ENCODE measurements around the gene NDE1. TPM values are rescaled to one million over a fixed set of nuclear protein-coding genes. Genes with fewer than 3 reads are reported as not detected.

Gene NDE1
- total and polyA plus RNA-seq, 4 donors: 2.5 to 17.3 (median 4.4) TPM

DNA sequence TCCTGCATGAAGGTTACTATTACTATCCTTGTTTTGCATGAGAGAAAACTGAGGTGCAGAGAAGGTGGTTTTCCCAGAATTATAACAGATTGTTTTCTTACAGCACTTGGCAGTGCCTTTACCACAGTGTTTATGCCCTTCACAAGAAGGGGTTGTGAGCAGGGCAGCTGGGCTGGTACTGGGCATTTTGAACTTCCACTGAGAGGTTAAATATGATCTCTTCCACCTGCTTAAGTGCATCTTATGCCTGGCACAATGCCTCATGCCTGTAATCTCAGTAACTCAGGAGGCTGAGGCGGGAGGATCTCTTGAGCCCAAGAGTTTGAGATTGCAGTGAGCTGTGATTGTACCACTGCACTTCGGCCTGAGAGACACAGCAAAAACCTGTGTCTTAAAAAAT is 36.2 kb downstream of the NDE1 start:
- DNase-seq (ENCODE audit: low spot score): no peak
- over 99% methylated on average over 2 of the region's 2 CpGs for WGBS
- Histone ChIP-seq H3K36me3 (ENCODE audit: control insufficient read depth in 4 of 4, insufficient read depth in 3 of 4, low read depth in 1 of 4, low read length in 3 of 4) (peaks cover 2 to 10% (median 6%) of the 10 kb centered on the region in 4 donors), H3K4me3 (ENCODE audit: low read depth in 1 of 3, low read length in 3 of 3) (no peak overlapping the region), H3K27me3 (ENCODE audit: control insufficient read depth in 4 of 4, insufficient read depth in 4 of 4, low read length in 3 of 4) (no peaks in the 10 kb centered on the region), H3K9ac (ENCODE audit: low read depth in 1 of 2, low read length in 2 of 2) (no peak overlapping the region), H3K9me3 (ENCODE audit: control insufficient read depth in 4 of 4, low read length in 3 of 4) (no peaks in the 10 kb centered on the region), H3K27ac (ENCODE audit: low read depth in 1 of 2, low read length in 2 of 2) (no peak overlapping the region), H3K4me1 (ENCODE audit: control insufficient read depth in 4 of 4, insufficient read depth in 4 of 4, low read length in 3 of 4) (no peaks in the 10 kb centered on the region)
- TF ChIP-seq GABPA (IDR thresholded peaks at IDR 0.05 in 1 of 2, conservative IDR thresholded peaks at IDR 0.05 in 1 of 2) (no peak), FOXA2 (IDR thresholded peaks at IDR 0.05) (no peak), REST (IDR thresholded peaks at IDR 0.05) (no peak), NR2F2 (IDR thresholded peaks at IDR 0.05) (no peak), TAF1 (conservative IDR thresholded peaks at IDR 0.05) (no peak), EGR1 (IDR thresholded peaks at IDR 0.05; ENCODE audit: low read depth in 2 of 2) (no peak), SP1 (IDR thresholded peaks at IDR 0.05) (no peak), YY1 (IDR thresholded peaks at IDR 0.05) (no peak), HNF4A (conservative IDR thresholded peaks at IDR 0.05) (no peak), JUND (IDR thresholded peaks at IDR 0.05) (no peak), HNF4G (IDR thresholded peaks at IDR 0.05) (no peak), RXRA (IDR thresholded peaks at IDR 0.05) (no peak), FOXA1 (IDR thresholded peaks at IDR 0.05) (no peak)
- TF ChIP-seq, protein P1, sequence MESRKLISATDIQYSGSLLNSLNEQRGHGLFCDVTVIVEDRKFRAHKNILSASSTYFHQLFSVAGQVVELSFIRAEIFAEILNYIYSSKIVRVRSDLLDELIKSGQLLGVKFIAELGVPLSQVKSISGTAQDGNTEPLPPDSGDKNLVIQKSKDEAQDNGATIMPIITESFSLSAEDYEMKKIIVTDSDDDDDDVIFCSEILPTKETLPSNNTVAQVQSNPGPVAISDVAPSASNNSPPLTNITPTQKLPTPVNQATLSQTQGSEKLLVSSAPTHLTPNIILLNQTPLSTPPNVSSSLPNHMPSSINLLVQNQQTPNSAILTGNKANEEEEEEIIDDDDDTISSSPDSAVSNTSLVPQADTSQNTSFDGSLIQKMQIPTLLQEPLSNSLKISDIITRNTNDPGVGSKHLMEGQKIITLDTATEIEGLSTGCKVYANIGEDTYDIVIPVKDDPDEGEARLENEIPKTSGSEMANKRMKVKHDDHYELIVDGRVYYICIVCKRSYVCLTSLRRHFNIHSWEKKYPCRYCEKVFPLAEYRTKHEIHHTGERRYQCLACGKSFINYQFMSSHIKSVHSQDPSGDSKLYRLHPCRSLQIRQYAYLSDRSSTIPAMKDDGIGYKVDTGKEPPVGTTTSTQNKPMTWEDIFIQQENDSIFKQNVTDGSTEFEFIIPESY (IDR thresholded peaks at IDR 0.05): no peak
- TF ChIP-seq, protein P2, sequence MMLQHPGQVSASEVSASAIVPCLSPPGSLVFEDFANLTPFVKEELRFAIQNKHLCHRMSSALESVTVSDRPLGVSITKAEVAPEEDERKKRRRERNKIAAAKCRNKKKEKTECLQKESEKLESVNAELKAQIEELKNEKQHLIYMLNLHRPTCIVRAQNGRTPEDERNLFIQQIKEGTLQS (IDR thresholded peaks at IDR 0.05): no peak
- TF ChIP-seq, protein P3, sequence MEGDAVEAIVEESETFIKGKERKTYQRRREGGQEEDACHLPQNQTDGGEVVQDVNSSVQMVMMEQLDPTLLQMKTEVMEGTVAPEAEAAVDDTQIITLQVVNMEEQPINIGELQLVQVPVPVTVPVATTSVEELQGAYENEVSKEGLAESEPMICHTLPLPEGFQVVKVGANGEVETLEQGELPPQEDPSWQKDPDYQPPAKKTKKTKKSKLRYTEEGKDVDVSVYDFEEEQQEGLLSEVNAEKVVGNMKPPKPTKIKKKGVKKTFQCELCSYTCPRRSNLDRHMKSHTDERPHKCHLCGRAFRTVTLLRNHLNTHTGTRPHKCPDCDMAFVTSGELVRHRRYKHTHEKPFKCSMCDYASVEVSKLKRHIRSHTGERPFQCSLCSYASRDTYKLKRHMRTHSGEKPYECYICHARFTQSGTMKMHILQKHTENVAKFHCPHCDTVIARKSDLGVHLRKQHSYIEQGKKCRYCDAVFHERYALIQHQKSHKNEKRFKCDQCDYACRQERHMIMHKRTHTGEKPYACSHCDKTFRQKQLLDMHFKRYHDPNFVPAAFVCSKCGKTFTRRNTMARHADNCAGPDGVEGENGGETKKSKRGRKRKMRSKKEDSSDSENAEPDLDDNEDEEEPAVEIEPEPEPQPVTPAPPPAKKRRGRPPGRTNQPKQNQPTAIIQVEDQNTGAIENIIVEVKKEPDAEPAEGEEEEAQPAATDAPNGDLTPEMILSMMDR (IDR thresholded peaks at IDR 0.05; ENCODE audit: low read depth, low read length, missing input control): no peak
- TF ChIP-seq, protein P4, sequence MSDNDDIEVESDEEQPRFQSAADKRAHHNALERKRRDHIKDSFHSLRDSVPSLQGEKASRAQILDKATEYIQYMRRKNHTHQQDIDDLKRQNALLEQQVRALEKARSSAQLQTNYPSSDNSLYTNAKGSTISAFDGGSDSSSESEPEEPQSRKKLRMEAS (IDR thresholded peaks at IDR 0.05): no peak

GRCh38 chr16:15689290-15689689 is 39.2 kb downstream of the NDE1 start:
- no peak for TF ChIP-seq GABPA (IDR thresholded peaks at IDR 0.05 in 1 of 2, conservative IDR thresholded peaks at IDR 0.05 in 1 of 2)
- no peak for TF ChIP-seq FOXA1 (IDR thresholded peaks at IDR 0.05)
- TF ChIP-seq FOXA2 (IDR thresholded peaks at IDR 0.05): no peak
- Histone ChIP-seq H3K27me3 (ENCODE audit: control insufficient read depth in 4 of 4, insufficient read depth in 4 of 4, low read length in 3 of 4) (no peaks in the 10 kb centered on the region), H3K9me3 (ENCODE audit: control insufficient read depth in 4 of 4, low read length in 3 of 4) (no peaks in the 10 kb centered on the region), H3K36me3 (ENCODE audit: control insufficient read depth in 4 of 4, insufficient read depth in 3 of 4, low read depth in 1 of 4, low read length in 3 of 4) (peaks cover 5 to 18% (median 10%) of the 10 kb centered on the region in 4 donors), H3K4me1 (ENCODE audit: control insufficient read depth in 4 of 4, insufficient read depth in 4 of 4, low read length in 3 of 4) (no peaks in the 10 kb centered on the region), H3K27ac (ENCODE audit: low read depth in 1 of 2, low read length in 2 of 2) (no peak overlapping the region), H3K9ac (ENCODE audit: low read depth in 1 of 2, low read length in 2 of 2) (no peak overlapping the region), H3K4me3 (ENCODE audit: low read depth in 1 of 3, low read length in 3 of 3) (no peak overlapping the region)
- no peak for DNase-seq (ENCODE audit: low spot score)
- WGBS: 96% methylated on average over 3 of the region's 3 CpGs

Measured in liver (tissue), 9 donors.